ENCODE results near the gene NETO1.

The NETO1 gene, protein sequence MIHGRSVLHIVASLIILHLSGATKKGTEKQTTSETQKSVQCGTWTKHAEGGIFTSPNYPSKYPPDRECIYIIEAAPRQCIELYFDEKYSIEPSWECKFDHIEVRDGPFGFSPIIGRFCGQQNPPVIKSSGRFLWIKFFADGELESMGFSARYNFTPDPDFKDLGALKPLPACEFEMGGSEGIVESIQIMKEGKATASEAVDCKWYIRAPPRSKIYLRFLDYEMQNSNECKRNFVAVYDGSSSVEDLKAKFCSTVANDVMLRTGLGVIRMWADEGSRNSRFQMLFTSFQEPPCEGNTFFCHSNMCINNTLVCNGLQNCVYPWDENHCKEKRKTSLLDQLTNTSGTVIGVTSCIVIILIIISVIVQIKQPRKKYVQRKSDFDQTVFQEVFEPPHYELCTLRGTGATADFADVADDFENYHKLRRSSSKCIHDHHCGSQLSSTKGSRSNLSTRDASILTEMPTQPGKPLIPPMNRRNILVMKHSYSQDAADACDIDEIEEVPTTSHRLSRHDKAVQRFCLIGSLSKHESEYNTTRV

DNA sequence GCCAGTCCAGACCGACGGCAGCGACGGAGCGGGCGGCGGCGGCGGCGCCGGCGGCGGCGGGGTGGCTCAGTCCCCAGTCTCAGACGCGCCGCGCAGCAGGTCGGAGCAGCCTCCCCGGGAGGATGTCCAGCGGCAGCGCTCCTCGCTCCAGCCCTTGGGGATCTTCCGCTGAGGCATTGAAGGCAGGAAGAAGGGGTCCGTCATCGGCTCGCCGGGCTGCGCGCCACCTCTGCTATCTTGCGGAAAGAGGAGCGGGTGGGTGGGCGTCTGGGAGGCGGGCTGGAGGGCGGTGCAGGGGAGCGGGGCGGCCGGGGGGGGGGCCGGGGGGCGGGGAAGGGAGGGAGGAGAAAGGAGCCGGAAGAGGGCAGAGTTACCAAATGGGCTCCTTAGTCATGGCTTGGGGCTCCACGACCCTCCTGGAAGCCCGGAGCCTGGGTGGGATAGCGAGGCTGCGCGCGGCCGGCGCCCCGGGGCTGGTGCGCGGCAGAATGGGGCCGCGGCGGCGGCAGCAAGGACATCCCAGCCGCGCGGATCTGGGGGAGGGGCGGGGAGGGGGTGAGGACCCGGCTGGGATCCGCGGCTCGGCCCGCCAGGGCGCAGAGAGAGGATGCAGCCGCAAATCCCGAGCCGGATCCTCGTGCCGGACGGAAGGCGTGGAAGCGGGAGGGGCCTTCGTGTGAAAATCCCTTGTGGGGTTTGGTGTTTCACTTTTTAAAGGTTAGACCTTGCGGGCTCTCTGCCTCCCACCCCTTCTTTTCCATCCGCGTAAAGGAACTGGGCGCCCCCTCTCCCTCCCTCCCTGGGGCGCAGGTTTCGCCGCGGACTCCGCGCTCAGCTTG is at the start of gene NETO1:
TSS of gene NETO1 (minus strand) at position 242 of the 839 bp plus-strand sequence. CDS start 696 bp downstream, outside the sequence.
- no peak within 1 kb of the TSS for H3K4me2 ChIP-seq (ENCODE audit: low read length)
- H4K20me1 ChIP-seq (ENCODE audit: insufficient read depth, low read length) = no peaks in the 10 kb centered on the region
- H3K36me3 ChIP-seq (replicated peaks; ENCODE audit: low read depth, low read length) = no peaks in the 10 kb centered on the region
- H3K9me3 ChIP-seq (ENCODE audit: insufficient read depth, low read length) = peaks cover 2% of the 10 kb centered on the region; the same call in 1 of the 2 replicates
- no peak within 1 kb of the TSS for H2AFZ ChIP-seq (ENCODE audit: low read depth, low read length)
- H3K27ac ChIP-seq (ENCODE audit: low read length) = no peak within 1 kb of the TSS
- H3K27me3 ChIP-seq (ENCODE audit: low read depth, low read length) = no peaks in the 10 kb centered on the region
- TF ChIP-seq, protein P1, sequence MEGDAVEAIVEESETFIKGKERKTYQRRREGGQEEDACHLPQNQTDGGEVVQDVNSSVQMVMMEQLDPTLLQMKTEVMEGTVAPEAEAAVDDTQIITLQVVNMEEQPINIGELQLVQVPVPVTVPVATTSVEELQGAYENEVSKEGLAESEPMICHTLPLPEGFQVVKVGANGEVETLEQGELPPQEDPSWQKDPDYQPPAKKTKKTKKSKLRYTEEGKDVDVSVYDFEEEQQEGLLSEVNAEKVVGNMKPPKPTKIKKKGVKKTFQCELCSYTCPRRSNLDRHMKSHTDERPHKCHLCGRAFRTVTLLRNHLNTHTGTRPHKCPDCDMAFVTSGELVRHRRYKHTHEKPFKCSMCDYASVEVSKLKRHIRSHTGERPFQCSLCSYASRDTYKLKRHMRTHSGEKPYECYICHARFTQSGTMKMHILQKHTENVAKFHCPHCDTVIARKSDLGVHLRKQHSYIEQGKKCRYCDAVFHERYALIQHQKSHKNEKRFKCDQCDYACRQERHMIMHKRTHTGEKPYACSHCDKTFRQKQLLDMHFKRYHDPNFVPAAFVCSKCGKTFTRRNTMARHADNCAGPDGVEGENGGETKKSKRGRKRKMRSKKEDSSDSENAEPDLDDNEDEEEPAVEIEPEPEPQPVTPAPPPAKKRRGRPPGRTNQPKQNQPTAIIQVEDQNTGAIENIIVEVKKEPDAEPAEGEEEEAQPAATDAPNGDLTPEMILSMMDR (IDR thresholded peaks at IDR 0.05; ENCODE audit: low read depth, low read length) = no peak
- no peak for TF ChIP-seq EZH2phosphoT487 (IDR thresholded peaks at IDR 0.05; ENCODE audit: low read depth)
- no peak within 1 kb of the TSS for H3K4me3 ChIP-seq (ENCODE audit: low read length)
- no peaks in the 10 kb centered on the region for H3K4me1 ChIP-seq (ENCODE audit: low read length)
- H3K9ac ChIP-seq (ENCODE audit: low read length) = no peak within 1 kb of the TSS
- H3K79me2 ChIP-seq (ENCODE audit: low read length) = no peaks in the 10 kb centered on the region

DNA sequence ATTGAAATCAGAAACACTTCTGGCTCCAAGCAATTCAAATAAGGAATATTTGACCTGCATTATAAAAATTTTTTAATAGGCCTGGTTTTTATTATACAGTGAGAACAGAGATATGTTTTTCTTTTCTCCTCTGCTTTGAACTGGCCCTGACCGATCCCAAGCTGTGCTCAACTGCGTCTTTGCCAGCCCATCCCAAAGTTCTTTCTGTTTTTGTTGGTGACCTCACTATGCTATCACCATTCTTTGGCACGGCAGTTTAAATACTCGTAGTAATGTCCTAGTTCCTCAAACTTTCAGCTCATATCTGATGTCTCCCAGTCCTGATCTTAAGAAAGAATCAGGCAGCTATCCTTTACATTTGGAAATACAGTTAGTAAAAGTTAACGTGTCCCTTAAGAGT is 42.3 kb upstream of the NETO1 start:
- Histone ChIP-seq H3K27ac (ENCODE audit: low read length) (no peak overlapping the region), H3K9me3 (ENCODE audit: insufficient read depth, low read length) (no peaks in the 10 kb centered on the region), H3K9ac (ENCODE audit: low read length) (no peak overlapping the region)

DNA sequence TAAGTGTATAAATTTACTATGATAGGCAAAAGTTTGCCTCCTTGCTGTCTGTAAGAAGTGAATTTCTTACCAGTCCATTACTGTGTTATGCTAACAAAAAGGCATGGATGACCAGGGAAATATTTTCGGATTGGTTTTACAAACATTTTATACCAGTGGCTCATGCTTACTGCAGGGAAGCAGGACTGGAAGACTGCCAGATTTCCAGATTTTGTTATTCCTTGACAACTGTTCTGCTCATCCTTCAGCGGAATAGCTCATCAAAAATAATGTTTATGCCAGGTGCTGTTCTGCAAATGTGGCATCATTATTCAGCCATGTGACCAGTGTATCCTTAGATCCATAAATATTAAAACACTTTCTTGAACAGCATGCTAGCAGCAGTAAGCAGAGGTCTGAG is 40.4 kb upstream of the NETO1 start:
- no peaks in the 10 kb centered on the region for H3K4me1 ChIP-seq (ENCODE audit: low read length)
- H3K4me3 ChIP-seq (ENCODE audit: low read length) = no peak overlapping the region
- no peaks in the 10 kb centered on the region for H3K27me3 ChIP-seq (ENCODE audit: low read depth, low read length)
- no peaks in the 10 kb centered on the region for H3K79me2 ChIP-seq (ENCODE audit: low read length)
- H3K36me3 ChIP-seq (replicated peaks; ENCODE audit: low read depth, low read length) = no peaks in the 10 kb centered on the region
- TF ChIP-seq, protein P1 (IDR thresholded peaks at IDR 0.05; ENCODE audit: low read depth, low read length) = no peak
- no peaks in the 10 kb centered on the region for H3K9me3 ChIP-seq (ENCODE audit: insufficient read depth, low read length)
- H3K9ac ChIP-seq (ENCODE audit: low read length) = no peak overlapping the region
- H3K4me2 ChIP-seq (ENCODE audit: low read length) = no peak overlapping the region
- no peaks in the 10 kb centered on the region for H4K20me1 ChIP-seq (ENCODE audit: insufficient read depth, low read length)
- no peak overlapping the region for H3K27ac ChIP-seq (ENCODE audit: low read length)
- H2AFZ ChIP-seq (ENCODE audit: low read depth, low read length) = no peak overlapping the region

More for the DNA sequence above, 42.3 kb upstream of the NETO1 start:
- Histone ChIP-seq H3K36me3 (replicated peaks; ENCODE audit: low read depth, low read length) (no peaks in the 10 kb centered on the region), H3K4me1 (ENCODE audit: low read length) (no peaks in the 10 kb centered on the region), H3K27me3 (ENCODE audit: low read depth, low read length) (no peaks in the 10 kb centered on the region), H2AFZ (ENCODE audit: low read depth, low read length) (no peak overlapping the region), H3K4me2 (ENCODE audit: low read length) (no peak overlapping the region), H3K4me3 (ENCODE audit: low read length) (no peak overlapping the region), H4K20me1 (ENCODE audit: insufficient read depth, low read length) (no peaks in the 10 kb centered on the region), H3K79me2 (ENCODE audit: low read length) (no peaks in the 10 kb centered on the region)
- TF ChIP-seq EZH2phosphoT487 (IDR thresholded peaks at IDR 0.05; ENCODE audit: low read depth) = no peak
- TF ChIP-seq, protein P1 (IDR thresholded peaks at IDR 0.05; ENCODE audit: low read depth, low read length) = no peak

DNA sequence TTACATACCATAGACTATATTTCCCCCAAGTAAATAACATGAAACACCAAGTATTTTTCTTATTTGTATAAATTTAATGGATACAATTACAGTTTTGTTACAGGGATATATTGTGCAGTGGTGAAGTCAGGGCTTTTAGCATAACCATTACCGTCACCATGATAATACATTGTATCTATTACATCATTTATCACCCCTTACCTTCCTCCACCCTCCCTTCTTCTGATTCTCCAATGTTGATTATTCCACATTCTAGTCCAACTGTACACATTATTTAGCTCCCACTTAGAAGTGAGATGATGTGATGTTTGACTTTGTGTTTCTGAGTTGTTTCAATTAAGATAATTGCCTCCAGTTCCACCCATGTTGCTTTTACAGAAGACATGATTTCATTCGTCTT is 35.2 kb upstream of the NETO1 start:
- TF ChIP-seq EZH2phosphoT487 (IDR thresholded peaks at IDR 0.05; ENCODE audit: low read depth) = no peak
- TF ChIP-seq, protein P1 (IDR thresholded peaks at IDR 0.05; ENCODE audit: low read depth, low read length) = no peak
- Histone ChIP-seq H3K9me3 (ENCODE audit: insufficient read depth, low read length) (no peaks in the 10 kb centered on the region), H3K27ac (ENCODE audit: low read length) (no peak overlapping the region), H3K4me2 (ENCODE audit: low read length) (no peak overlapping the region), H3K27me3 (ENCODE audit: low read depth, low read length) (no peaks in the 10 kb centered on the region), H2AFZ (ENCODE audit: low read depth, low read length) (no peak overlapping the region), H3K36me3 (replicated peaks; ENCODE audit: low read depth, low read length) (no peaks in the 10 kb centered on the region), H4K20me1 (ENCODE audit: insufficient read depth, low read length) (no peaks in the 10 kb centered on the region), H3K4me1 (ENCODE audit: low read length) (no peaks in the 10 kb centered on the region), H3K4me3 (ENCODE audit: low read length) (no peak overlapping the region), H3K79me2 (ENCODE audit: low read length) (no peaks in the 10 kb centered on the region), H3K9ac (ENCODE audit: low read length) (no peak overlapping the region)

All from OCI-LY3 (cell line).